Posterior vena cava (tissue), 2 donors: ENCODE measurements around the gene ANKRD28. TPM values are rescaled to one million over a fixed set of nuclear protein-coding genes. Genes with fewer than 3 reads are reported as not detected.
"Not testable (repeated sequence)": the region's sequence is repeated elsewhere in the genome, so short reads cannot be mapped to it uniquely, and the experiment has no call there.

Experiments used
- DNase-seq: peaks from one replicate; pipeline ENCODE4 v3.0.0-alpha.2; 2020; ENCODE audit warnings: low spot score
- intact Hi-C, 2 donors: fragments of 100-400 bp; cut with DNase I; formaldehyde crosslinking; loops; one replicate each; pipeline versions ENCODE4 v1.14.1 to v1.14.2; 2022 to 2023
- total RNA-seq, 2 donors: library from RNA; stranded (reverse); fragmentation: NEBNext Ultra II Directional; extraction: Animal tissue kit (Norgen Biotek cat#: 25700); gene quantifications; one replicate each; pipeline ENCODE4 v1.2.1, GENCODE V29; 2021
- donor health status: DM: yes; HTN: yes; CAD: no.
- donor health status: DM: yes; HTN: yes; CAD: no.

The ANKRD28 gene
- total RNA-seq, 2 donors from 2014 or later, result 40.9 to 45.0 TPM

- DNase-seq, intact Hi-C loops: not testable (repeated sequence)
These were observed 51.9 kb downstream of the ANKRD28 start for GRCh38 chr3:15745896-15746295.

- intact Hi-C loops, result no loop called here
These were observed 53.6 kb downstream of the ANKRD28 start for GRCh38 chr3:15744176-15744575.

GRCh38 chr3:15743587-15744009 is 54.2 kb downstream of the ANKRD28 start:
- no peak for DNase-seq

More at GRCh38 chr3:15744176-15744575, 53.6 kb downstream of the ANKRD28 start:
- DNase-seq, result no peak

GRCh38 chr3:15742236-15742635 is 55.5 kb downstream of the ANKRD28 start:
- DNase-seq, intact Hi-C loops: not testable (repeated sequence)

More at GRCh38 chr3:15743587-15744009, 54.2 kb downstream of the ANKRD28 start:
- intact Hi-C loops, result no loop called here

GRCh38 chr3:15738616-15739005 is 59.2 kb downstream of the ANKRD28 start:
- intact Hi-C loops, DNase-seq: not testable (repeated sequence)

GRCh38 chr3:15731024-15731423 is 66.8 kb downstream of the ANKRD28 start:
- intact Hi-C loops, result no loop called here
- no peak for DNase-seq

GRCh38 chr3:15728766-15729165 is 69.0 kb downstream of the ANKRD28 start:
- no peak for DNase-seq
- intact Hi-C loops, result no loop called here

- intact Hi-C loops, result no loop called here
- DNase-seq, result no peak
These were observed 70.9 kb downstream of the ANKRD28 start for GRCh38 chr3:15726881-15727280.

GRCh38 chr3:15726043-15726442 is 71.7 kb downstream of the ANKRD28 start:
- intact Hi-C loops, result no loop called here
- no peak for DNase-seq

GRCh38 chr3:15724446-15724845 is 73.3 kb downstream of the ANKRD28 start:
- intact Hi-C loops, result no loop called here
- DNase-seq, result no peak

GRCh38 chr3:15723624-15723884 is 74.2 kb downstream of the ANKRD28 start:
- no peak for DNase-seq
- intact Hi-C loops, result no loop called here

GRCh38 chr3:15722877-15723623 is 74.7 kb downstream of the ANKRD28 start:
- no peak for DNase-seq
- intact Hi-C loops, result no loop called here

GRCh38 chr3:15716178-15716577 is 81.6 kb downstream of the ANKRD28 start:
- DNase-seq, result no peak
- intact Hi-C loops, result no loop called here

- DNase-seq, result no peak
- intact Hi-C loops, result no loop called here
These were observed 83.3 kb downstream of the ANKRD28 start for GRCh38 chr3:15714448-15714847.

- DNase-seq, result no peak
- intact Hi-C loops, result no loop called here
These were observed 84.4 kb downstream of the ANKRD28 start for GRCh38 chr3:15713364-15713763.

- no peak for DNase-seq
- intact Hi-C loops, result no loop called here
These were observed 86.5 kb downstream of the ANKRD28 start for GRCh38 chr3:15711281-15711680.

GRCh38 chr3:15708882-15709677 is 88.7 kb downstream of the ANKRD28 start:
- DNase-seq, result no peak
- intact Hi-C loops, result no loop called here

- intact Hi-C loops, result loop anchor here in 1 of 2 donors (1.0 kb wide), 1 partner anchor 28 kb away; no protein-coding TSS in a partner anchor
- DNase-seq, result no peak
These were observed 90.0 kb downstream of the ANKRD28 start for GRCh38 chr3:15707779-15708178.

GRCh38 chr3:15703346-15703745 is 94.4 kb downstream of the ANKRD28 start:
- DNase-seq, result no peak
- intact Hi-C loops, result no loop called here

GRCh38 chr3:15694628-15695027 is 103.2 kb downstream of the ANKRD28 start:
- intact Hi-C loops, result no loop called here

GRCh38 chr3:15693355-15693754 is 104.4 kb downstream of the ANKRD28 start:
- DNase-seq, result no peak
- intact Hi-C loops, result no loop called here

More at GRCh38 chr3:15694628-15695027, 103.2 kb downstream of the ANKRD28 start:
- no peak for DNase-seq
